Panc1 (cell line): ENCODE results near the gene FARS2. TPM values are rescaled to one million over a fixed set of nuclear protein-coding genes. Genes with fewer than 3 reads are reported as not detected.

ENCODE experiments used
- ATAC-seq: fragments of 200-7000 bp; cut with Tn5 transposase; 2 replicates; pipeline ENCODE4 v1.9.1; 2020; ENCODE audit warnings: mild to moderate bottlenecking, moderate library complexity
- BruUV-seq: library from RNA; stranded (reverse); fragments of 400-500 nt; replicated peaks from 2 replicates; lab custom pipeline; 2021; lab: Mats Ljungman, UMichigan
- CTCF ChIA-PET: fragments of 300-600 bp; sonication (Branson Sonifier 250); formaldehyde crosslinking; loops from one replicate; lab custom pipeline; 2022; ENCODE audit warnings: antibody characterized with exemption; lab: Charles Lee
- POLR2A ChIA-PET: fragments of 300-600 bp; sonication (Branson Sonifier 250); formaldehyde crosslinking; loops from one replicate; lab custom pipeline; 2022; ENCODE audit warnings: antibody characterized with exemption; lab: Charles Lee
- DNase-seq: peaks from one replicate; pipeline ENCODE4 v3.0.0-alpha.2; 2010; ENCODE audit warnings: low read depth, low spot score
- H3K27ac ChIP-seq: 2 replicates; pipeline ENCODE4 v1.5.1; 2011; ENCODE audit warnings: mild to moderate bottlenecking, low read length, inconsistent platforms
- H3K27me3 ChIP-seq: fragments of 200-500 bp; sonication (Bioruptor generic); 2 replicates; pipeline ENCODE4 v1.6.0; 2014; ENCODE audit warnings: low read length, inconsistent platforms; ENCODE audit not compliant: control insufficient read depth, insufficient read depth
- H3K36me3 ChIP-seq: fragments of 200-500 bp; sonication (Bioruptor generic); 2 replicates; pipeline ENCODE4 v1.5.1; 2014; ENCODE audit warnings: inconsistent platforms, mild to moderate bottlenecking, low read length, moderate library complexity; ENCODE audit not compliant: control insufficient read depth, insufficient read depth
- H3K4me1 ChIP-seq: 2 replicates; pipeline ENCODE4 v1.5.1; 2011; ENCODE audit warnings: inconsistent platforms, mild to moderate bottlenecking, low read length, moderate library complexity; ENCODE audit not compliant: control insufficient read depth, insufficient read depth
- H3K4me3 ChIP-seq, 2 experiments: 2 replicates each; pipeline ENCODE4 v1.5.1; 2011 to 2012; ENCODE audit warnings: low read depth in 2 of 2, low read length in 2 of 2, mild to moderate bottlenecking in 2 of 2, inconsistent platforms in 1 of 2, moderate library complexity in 1 of 2
- H3K9me3 ChIP-seq: fragments of 200-500 bp; sonication (Bioruptor generic); 2 replicates; pipeline ENCODE4 v1.5.1; 2014; ENCODE audit warnings: low read depth, mild to moderate bottlenecking, inconsistent platforms, low read length, moderate library complexity; ENCODE audit not compliant: control insufficient read depth, insufficient read depth
- CTCF ChIP-seq: fragments of 450-650 bp; IDR thresholded peaks from 2 replicates; pipeline ENCODE4 v1.5.1; 2017; ENCODE audit warnings: mild to moderate bottlenecking
- POLR2AphosphoS5 ChIP-seq: IDR thresholded peaks from 2 replicates; pipeline ENCODE4 v1.6.1; 2012; ENCODE audit warnings: mild to moderate bottlenecking, low read depth, low read length, moderate library complexity
- REST ChIP-seq, 2 experiments: IDR thresholded peaks; 2 replicates each; pipeline ENCODE4 v1.6.1; 2011 to 2012; ENCODE audit warnings: low read depth in 2 of 2, control low read depth in 1 of 2, low read length in 1 of 2, mild to moderate bottlenecking in 1 of 2, moderate library complexity in 1 of 2; ENCODE audit not compliant: insufficient read depth in 1 of 2
- SIN3A ChIP-seq: IDR thresholded peaks from 2 replicates; pipeline ENCODE4 v1.6.1; 2012; ENCODE audit warnings: low read depth, mild to moderate bottlenecking, low read length, moderate library complexity, borderline replicate concordance; ENCODE audit not compliant: insufficient read depth
- TCF7L2 ChIP-seq: IDR thresholded peaks from 2 replicates; pipeline ENCODE4 v1.6.1; 2011; ENCODE audit warnings: mild to moderate bottlenecking, low read depth, low read length, inconsistent platforms
- in situ Hi-C: cut with HindIII; loops from 2 replicates; pipeline ENCODE4 v1.10.0; 2016; ENCODE audit warnings: low sequenced_read_pairs, low pct_unique_long_range_greater_than_20kb
- intact Hi-C: fragments of 100-400 bp; cut with micrococcal nuclease; formaldehyde crosslinking; loops from one replicate; pipeline ENCODE4 v1.10.0; 2022; ENCODE audit not compliant: unreplicated experiment
- total RNA-seq: library from RNA; stranded (reverse); gene quantifications from one replicate; pipeline ENCODE4 v1.2.1, GENCODE V29; 2021; ENCODE audit not compliant: unreplicated experiment

FARS2 gene
- total RNA-seq, 1 experiment from 2014 or later: 12.8 TPM

GRCh38 chr6:5509106-5509505, 247.8 kb downstream of the FARS2 start:
- no peak overlapping the region for H3K27ac ChIP-seq
- no peak overlapping the region for H3K4me3 ChIP-seq
- in situ Hi-C loops (no loop called here), intact Hi-C loops (no loop called here)
- H3K9me3 ChIP-seq: no peaks in the 10 kb centered on the region
- ChIA-PET CTCF (no interaction called here), POLR2A (no interaction called here)
- H3K4me1 ChIP-seq: no peaks in the 10 kb centered on the region
- no peaks in the 10 kb centered on the region for H3K36me3 ChIP-seq
- BruUV-seq: no TSS peak
- no peaks in the 10 kb centered on the region for H3K27me3 ChIP-seq
- TF ChIP-seq SIN3A (no peak), TCF7L2 (no peak), CTCF (no peak), REST (IDR thresholded peaks at IDR 0.05; ENCODE audit: insufficient read depth in 1 of 2, low read depth in 2 of 2, low read length in 1 of 2) (no peak), POLR2AphosphoS5 (no peak)
- ATAC-seq (no peak), DNase-seq (no peak)

- no peaks in the 10 kb centered on the region for H3K9me3 ChIP-seq
- intact Hi-C loops: no loop called here
- in situ Hi-C loops: no loop called here
- no peak for TF ChIP-seq REST (IDR thresholded peaks at IDR 0.05; ENCODE audit: insufficient read depth in 1 of 2, low read depth in 2 of 2, low read length in 1 of 2)
- no peak for TF ChIP-seq SIN3A
- TF ChIP-seq POLR2AphosphoS5: no peak
- no peak for TF ChIP-seq CTCF
- no peak for TF ChIP-seq TCF7L2
- no peaks in the 10 kb centered on the region for H3K27me3 ChIP-seq
- CTCF ChIA-PET: no interaction called here
- POLR2A ChIA-PET: interaction anchor here (0.6 kb wide), 1 partner anchor 12 kb away, joined by 3 read pairs; no protein-coding TSS in a partner anchor
- no peak for ATAC-seq
- BruUV-seq: no TSS peak
- H3K4me1 ChIP-seq: no peaks in the 10 kb centered on the region
- no peaks in the 10 kb centered on the region for H3K36me3 ChIP-seq
- DNase-seq: no peak
- H3K27ac ChIP-seq: no peak overlapping the region
- no peak overlapping the region for H3K4me3 ChIP-seq
These were observed 249.2 kb downstream of the FARS2 start for GRCh38 chr6:5510331-5511133.
